GM21619 (cell line): Measurements from ENCODE around the gene C2CD5.
"Not testable (repeated sequence)": the region's sequence is repeated elsewhere in the genome, so short reads cannot be mapped to it uniquely, and the experiment has no call there.

Experiments used
- ATAC-seq: cut with Tn5 transposase; IDR thresholded peaks from one replicate; pipeline ENCODE4 v1.9.1; 2021; ENCODE audit not compliant: unreplicated experiment

C2CD5 gene

GRCh38 chr12:22480016-22480415 lies 64.3 kb downstream of the C2CD5 start:
- no peak for ATAC-seq

- ATAC-seq = no peak
These were observed 66.5 kb downstream of the C2CD5 start for GRCh38 chr12:22477894-22478287.

GRCh38 chr12:22477166-22477893 lies 67.0 kb downstream of the C2CD5 start:
- no peak for ATAC-seq

- ATAC-seq = no peak
These were observed 68.2 kb downstream of the C2CD5 start for GRCh38 chr12:22476133-22476532.

- no peak for ATAC-seq
These were observed 69.2 kb downstream of the C2CD5 start for GRCh38 chr12:22474970-22475720.

- no peak for ATAC-seq
These were observed 71.1 kb downstream of the C2CD5 start for GRCh38 chr12:22473212-22473611.

- ATAC-seq = no peak
These were observed 77.2 kb downstream of the C2CD5 start for GRCh38 chr12:22467190-22467589.

- no peak for ATAC-seq
These were observed 81.0 kb downstream of the C2CD5 start for GRCh38 chr12:22463306-22463705.

GRCh38 chr12:22461786-22462185 lies 82.6 kb downstream of the C2CD5 start:
- no peak for ATAC-seq

- ATAC-seq = peak; percentile 70
These were observed 84.4 kb downstream of the C2CD5 start for GRCh38 chr12:22459838-22460490.

GRCh38 chr12:22458298-22458937 lies 85.9 kb downstream of the C2CD5 start:
- ATAC-seq = no peak

GRCh38 chr12:22457085-22457484 lies 87.3 kb downstream of the C2CD5 start:
- no peak for ATAC-seq

GRCh38 chr12:22453511-22453910 lies 90.8 kb downstream of the C2CD5 start:
- no peak for ATAC-seq

GRCh38 chr12:22447223-22447622 lies 97.1 kb downstream of the C2CD5 start:
- no peak for ATAC-seq

GRCh38 chr12:22444317-22444665 lies 100.1 kb downstream of the C2CD5 start:
- not testable (repeated sequence) for ATAC-seq

GRCh38 chr12:22443379-22444316 lies 100.7 kb downstream of the C2CD5 start:
- peak; percentile 99 for ATAC-seq

GRCh38 chr12:22437031-22437806 lies 107.1 kb downstream of the C2CD5 start:
- ATAC-seq = no peak

- no peak for ATAC-seq
These were observed 108.8 kb downstream of the C2CD5 start for GRCh38 chr12:22435583-22435982.

- ATAC-seq = no peak
These were observed 112.6 kb downstream of the C2CD5 start for GRCh38 chr12:22431693-22432251.
